Loucy (cell line): Measurements from ENCODE around the gene CNOT2.

Experiments
- H2AFZ ChIP-seq: fragments of 200-600 bp; sonication (generic); 2 replicates; pipeline ENCODE4 v1.6.0; 2016; ENCODE audit warnings: antibody characterized with exemption, mild to moderate bottlenecking, low read length, moderate library complexity
- H3F3A ChIP-seq: fragments of 200-600 bp; 2 replicates; pipeline ENCODE4 v1.6.0; 2016; ENCODE audit warnings: antibody characterized with exemption, low read depth, mild to moderate bottlenecking
- H3K27me3 ChIP-seq: fragments of 200-600 bp; sonication (generic); 2 replicates; pipeline ENCODE4 v1.6.1; 2014; ENCODE audit warnings: low read length, mild to moderate bottlenecking; ENCODE audit not compliant: insufficient read depth, poor library complexity, severe bottlenecking
- H3K36me3 ChIP-seq: fragments of 200-600 bp; sonication (generic); 2 replicates; pipeline ENCODE4 v1.6.1; 2016; ENCODE audit warnings: low read length; ENCODE audit not compliant: insufficient read depth
- H3K4me1 ChIP-seq: fragments of 200-600 bp; sonication (generic); 2 replicates; pipeline ENCODE4 v1.5.1; 2014; ENCODE audit warnings: low read length, mild to moderate bottlenecking; ENCODE audit not compliant: insufficient read depth, poor library complexity, severe bottlenecking
- H3K4me2 ChIP-seq: fragments of 200-600 bp; sonication (generic); 2 replicates; pipeline ENCODE4 v1.6.0; 2014; ENCODE audit warnings: antibody characterized with exemption, low read length, low read depth, mild to moderate bottlenecking; ENCODE audit not compliant: poor library complexity, severe bottlenecking
- H3K4me3 ChIP-seq: fragments of 200-600 bp; sonication (generic); 2 replicates; pipeline ENCODE4 v1.5.1; 2014; ENCODE audit warnings: low read length, mild to moderate bottlenecking, mixed read lengths; ENCODE audit not compliant: poor library complexity, severe bottlenecking
- H3K79me2 ChIP-seq: fragments of 200-600 bp; sonication (generic); 2 replicates; pipeline ENCODE4 v1.6.1; 2014; ENCODE audit warnings: low read length; ENCODE audit not compliant: insufficient read depth
- H3K9ac ChIP-seq: fragments of 200-600 bp; sonication (generic); 2 replicates; pipeline ENCODE4 v1.6.0; 2014; ENCODE audit warnings: mild to moderate bottlenecking, low read depth, low read length, moderate library complexity; ENCODE audit not compliant: poor library complexity, severe bottlenecking
- H3K9me2 ChIP-seq: fragments of 200-600 bp; sonication (generic); replicated peaks from 2 replicates; pipeline ENCODE4 v1.6.1; 2016; ENCODE audit warnings: low read depth, low read length, mixed read lengths
- H3K9me3 ChIP-seq: fragments of 200-600 bp; sonication (generic); 2 replicates; pipeline ENCODE4 v1.6.1; 2014; ENCODE audit warnings: mild to moderate bottlenecking, antibody characterized with exemption, low read length, low read depth; ENCODE audit not compliant: insufficient read depth
- H4K20me1 ChIP-seq: fragments of 200-600 bp; sonication (generic); 2 replicates; pipeline ENCODE4 v1.6.0; 2014; ENCODE audit warnings: antibody characterized with exemption, low read length, mild to moderate bottlenecking; ENCODE audit not compliant: insufficient read depth, poor library complexity, severe bottlenecking
- EZH2phosphoT487 ChIP-seq: fragments of 200-600 bp; IDR thresholded peaks from 2 replicates; pipeline ENCODE4 v1.6.1; 2018; ENCODE audit warnings: antibody characterized with exemption, mild to moderate bottlenecking, moderate library complexity, borderline replicate concordance
- TF ChIP-seq, protein P1 (sequence below): fragments of 200-600 bp; sonication (generic); conservative IDR thresholded peaks from 2 replicates; pipeline ENCODE4 v1.5.1; 2014; ENCODE audit warnings: mild to moderate bottlenecking, antibody characterized with exemption, low read length

CNOT2 gene

DNA sequence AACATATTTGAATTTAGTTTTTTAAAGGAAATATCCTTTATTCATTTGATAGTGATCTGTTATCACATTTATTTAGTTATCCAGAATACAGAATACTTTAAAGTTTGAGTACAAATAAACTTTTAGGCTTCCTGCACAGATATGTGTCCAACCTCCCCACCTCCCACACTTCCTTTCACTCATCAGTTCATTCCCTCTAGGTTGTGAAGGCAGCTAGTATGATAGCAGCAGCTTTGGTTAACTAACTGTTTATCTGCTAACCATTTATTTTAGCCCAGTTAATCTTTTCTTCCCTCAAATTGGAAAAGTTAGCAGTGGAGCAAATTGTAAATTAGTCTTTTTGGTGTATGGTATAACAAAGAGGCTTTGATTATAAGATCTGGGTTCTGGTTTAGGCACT is 35.7 kb downstream of the CNOT2 start:
- no peak overlapping the region for H2AFZ ChIP-seq
- peaks cover 42% of the 10 kb centered on the region; the same call in 1 of the 2 replicates for H3K36me3 ChIP-seq
- no peaks in the 10 kb centered on the region for H3K27me3 ChIP-seq
- H3K79me2 ChIP-seq = peaks cover 91% of the 10 kb centered on the region
- TF ChIP-seq, protein P1, sequence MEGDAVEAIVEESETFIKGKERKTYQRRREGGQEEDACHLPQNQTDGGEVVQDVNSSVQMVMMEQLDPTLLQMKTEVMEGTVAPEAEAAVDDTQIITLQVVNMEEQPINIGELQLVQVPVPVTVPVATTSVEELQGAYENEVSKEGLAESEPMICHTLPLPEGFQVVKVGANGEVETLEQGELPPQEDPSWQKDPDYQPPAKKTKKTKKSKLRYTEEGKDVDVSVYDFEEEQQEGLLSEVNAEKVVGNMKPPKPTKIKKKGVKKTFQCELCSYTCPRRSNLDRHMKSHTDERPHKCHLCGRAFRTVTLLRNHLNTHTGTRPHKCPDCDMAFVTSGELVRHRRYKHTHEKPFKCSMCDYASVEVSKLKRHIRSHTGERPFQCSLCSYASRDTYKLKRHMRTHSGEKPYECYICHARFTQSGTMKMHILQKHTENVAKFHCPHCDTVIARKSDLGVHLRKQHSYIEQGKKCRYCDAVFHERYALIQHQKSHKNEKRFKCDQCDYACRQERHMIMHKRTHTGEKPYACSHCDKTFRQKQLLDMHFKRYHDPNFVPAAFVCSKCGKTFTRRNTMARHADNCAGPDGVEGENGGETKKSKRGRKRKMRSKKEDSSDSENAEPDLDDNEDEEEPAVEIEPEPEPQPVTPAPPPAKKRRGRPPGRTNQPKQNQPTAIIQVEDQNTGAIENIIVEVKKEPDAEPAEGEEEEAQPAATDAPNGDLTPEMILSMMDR = no peak
- TF ChIP-seq EZH2phosphoT487 = no peak
- H3K4me1 ChIP-seq = no peaks in the 10 kb centered on the region
- no peaks in the 10 kb centered on the region for H3K9me2 ChIP-seq
- peaks cover 80% of the 10 kb centered on the region for H4K20me1 ChIP-seq
- no peak overlapping the region for H3K4me3 ChIP-seq
- no peak overlapping the region for H3K4me2 ChIP-seq
- no peaks in the 10 kb centered on the region for H3F3A ChIP-seq
- no peak overlapping the region for H3K9ac ChIP-seq
- no peaks in the 10 kb centered on the region; the same call in 1 of the 2 replicates for H3K9me3 ChIP-seq

DNA sequence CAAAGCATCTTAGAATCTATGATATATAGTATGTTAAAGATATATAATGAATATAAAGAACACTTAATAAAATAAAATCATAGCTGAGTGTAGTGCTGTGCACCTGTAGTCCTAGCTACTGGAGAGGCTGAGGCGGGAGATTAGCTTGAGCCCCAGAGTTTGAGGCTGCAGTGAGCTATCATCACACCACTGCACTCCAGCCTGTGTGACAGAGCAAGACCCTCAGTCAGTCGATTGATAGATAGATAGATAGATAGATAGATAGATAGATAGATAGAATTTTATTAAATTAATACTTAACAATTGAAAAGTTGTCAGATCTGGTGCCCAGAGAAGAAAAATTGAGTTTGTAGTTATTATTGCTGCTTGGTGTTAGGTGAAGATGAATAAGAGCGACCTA is 40.0 kb downstream of the CNOT2 start:
- Histone ChIP-seq H3K9me3 (no peaks in the 10 kb centered on the region), H4K20me1 (peaks cover 40% of the 10 kb centered on the region), H3K9me2 (no peaks in the 10 kb centered on the region), H3K4me3 (no peak overlapping the region), H3K36me3 (peaks cover 43% of the 10 kb centered on the region), H3K4me2 (no peak overlapping the region), H3K27me3 (no peaks in the 10 kb centered on the region), H3K9ac (no peak overlapping the region), H3F3A (no peaks in the 10 kb centered on the region), H2AFZ (no peak overlapping the region), H3K4me1 (no peaks in the 10 kb centered on the region), H3K79me2 (peaks cover 78% of the 10 kb centered on the region)
- TF ChIP-seq, protein P1 = no peak
- no peak for TF ChIP-seq EZH2phosphoT487

DNA sequence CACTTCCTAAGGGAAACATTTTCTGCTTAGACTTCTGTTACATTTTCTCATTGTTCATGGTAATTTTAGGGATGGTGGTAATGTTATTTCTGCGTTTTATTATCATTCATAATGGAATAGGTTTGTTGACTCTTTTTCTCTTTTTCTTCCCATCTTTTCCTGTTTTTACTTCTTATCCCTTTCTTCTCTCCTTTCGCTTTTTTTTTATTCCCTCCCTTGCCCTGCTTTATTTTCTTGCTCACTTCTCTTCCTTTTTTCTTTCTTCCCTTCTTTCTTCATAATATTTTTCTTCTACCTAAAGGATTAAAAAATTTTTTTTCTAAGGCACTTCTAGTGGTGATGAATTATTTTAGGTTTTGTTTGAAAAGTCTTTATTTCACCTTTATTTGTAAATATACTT is 45.6 kb downstream of the CNOT2 start:
- H3K9ac ChIP-seq = no peak overlapping the region
- no peak overlapping the region for H2AFZ ChIP-seq
- no peaks in the 10 kb centered on the region for H3K27me3 ChIP-seq
- H3F3A ChIP-seq = no peaks in the 10 kb centered on the region
- no peak overlapping the region for H3K4me3 ChIP-seq
- H3K9me3 ChIP-seq = no peaks in the 10 kb centered on the region
- no peak overlapping the region for H3K4me2 ChIP-seq
- H3K79me2 ChIP-seq = peaks cover 86% of the 10 kb centered on the region
- peaks cover 6% of the 10 kb centered on the region for H3K4me1 ChIP-seq
- H3K9me2 ChIP-seq = no peaks in the 10 kb centered on the region
- peaks cover 31% of the 10 kb centered on the region for H4K20me1 ChIP-seq
- TF ChIP-seq EZH2phosphoT487 = no peak
- TF ChIP-seq, protein P1 = no peak
- H3K36me3 ChIP-seq = peaks cover 22% of the 10 kb centered on the region
